ENCODE results near the gene ISY1.
"Not testable (repeated sequence)": the region's sequence is repeated elsewhere in the genome, so short reads cannot be mapped to it uniquely, and the experiment has no call there.

ISY1 gene

GRCh38 chr3:129162729-129163579 is 2.1 kb upstream of the ISY1 start:
- CTCF ChIA-PET = interaction anchor here (0.8 to 3.3 kb wide), 16 partner anchors 8 to 192 kb away, joined by 3 to 26 read pairs (median 6); partner anchors contain the start of gene COPG1
- POLR2A ChIA-PET = interaction anchor here (0.5 to 1.7 kb wide), 5 partner anchors 10 to 153 kb away, joined by 3 to 18 read pairs (median 3); partner anchors contain the start of gene COPG1
- DNase-seq (ENCODE audit: low read depth, low spot score) = no peak
- peak overlapping the region; percentile 80; the same call in 1 of the 2 replicates for H3K4me3 ChIP-seq (ENCODE audit: low read depth, low read length)
- no peak for TF ChIP-seq CTCF (IDR thresholded peaks at IDR 0.05; ENCODE audit: insufficient read depth, low read length, missing control alignments)

GRCh38 chr3:129161860-129162271 is 1.0 kb upstream of the ISY1 start:
- H3K4me3 ChIP-seq (ENCODE audit: low read depth, low read length) = peak overlapping the region; percentile 80
- ChIA-PET CTCF (interaction anchor here (0.6 to 3.3 kb wide), 22 partner anchors 9 to 191 kb away, joined by 3 to 26 read pairs (median 4); partner anchors contain the start of gene COPG1), POLR2A (interaction anchor here (0.6 to 1.7 kb wide), 9 partner anchors 8 to 192 kb away, joined by 3 to 18 read pairs (median 5); partner anchors contain the start of genes CNBP and COPG1)
- no peak for TF ChIP-seq CTCF (IDR thresholded peaks at IDR 0.05; ENCODE audit: insufficient read depth, low read length, missing control alignments)
- no peak for DNase-seq (ENCODE audit: low read depth, low spot score)

DNA sequence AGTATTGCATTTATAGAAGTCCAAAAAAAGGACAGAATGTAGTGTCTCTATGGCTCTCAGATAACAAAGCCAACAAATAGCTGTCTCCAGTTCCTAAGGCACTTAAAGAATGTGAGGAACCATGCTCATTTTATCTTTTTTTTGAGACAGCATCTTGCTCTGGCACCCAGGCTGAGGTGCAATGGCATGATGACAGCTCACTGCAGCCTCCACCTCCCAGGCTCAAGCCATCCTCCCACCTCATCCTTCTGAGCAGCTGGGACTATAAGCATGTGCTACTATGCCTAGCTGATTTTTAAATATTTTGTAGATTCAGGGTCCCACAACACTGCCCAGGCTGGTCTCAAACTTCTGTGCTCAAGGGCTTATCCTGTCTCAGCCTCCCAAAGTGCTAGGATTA is 16.1 kb downstream of the ISY1 start:
- POLR2A ChIA-PET = interaction anchor here (0.6 kb wide), 1 partner anchor 101 kb away, joined by 3 read pairs; no protein-coding TSS in a partner anchor

GRCh38 chr3:129141011-129141410 is 19.9 kb downstream of the ISY1 start:
- POLR2A ChIA-PET; H3K4me3 ChIP-seq (ENCODE audit: low read depth, low read length); DNase-seq (ENCODE audit: low read depth, low spot score): not testable (repeated sequence)
- CTCF ChIA-PET = interaction anchor here (0.9 to 1.6 kb wide), 3 partner anchors 13 to 171 kb away, joined by 3 to 6 read pairs (median 4); no protein-coding TSS in a partner anchor

More for the DNA sequence above, 16.1 kb downstream of the ISY1 start:
- CTCF ChIA-PET = interaction anchor here (0.7 to 1.9 kb wide), 7 partner anchors 12 to 175 kb away, joined by 3 to 7 read pairs (median 4); no protein-coding TSS in a partner anchor
- no peak for TF ChIP-seq CTCF (IDR thresholded peaks at IDR 0.05; ENCODE audit: insufficient read depth, low read length, missing control alignments)
- no peak for DNase-seq (ENCODE audit: low read depth, low spot score)
- H3K4me3 ChIP-seq (ENCODE audit: low read depth, low read length) = no peak overlapping the region

DNA sequence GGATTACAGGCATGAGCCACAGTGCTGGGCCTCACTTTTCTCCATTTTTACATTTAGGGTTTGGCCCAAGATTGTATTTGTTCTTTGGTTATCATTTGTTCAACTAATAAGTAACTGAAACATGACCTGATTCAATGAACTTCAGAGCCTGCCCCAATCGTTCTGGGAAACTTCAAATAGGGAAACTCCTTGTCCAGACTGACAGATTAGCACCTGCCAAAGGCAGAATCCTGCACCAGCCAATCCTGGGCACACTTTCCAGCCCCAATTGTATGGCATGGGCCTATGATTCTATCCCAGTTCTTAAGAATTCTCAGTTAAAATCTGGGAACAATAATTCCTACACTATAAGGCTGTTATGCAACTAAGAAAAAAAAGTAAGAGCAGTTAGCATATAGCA is 21.0 kb downstream of the ISY1 start:
- POLR2A ChIA-PET = no interaction called here
- CTCF ChIA-PET = interaction anchor here (0.9 to 1.6 kb wide), 3 partner anchors 12 to 170 kb away, joined by 4 to 6 read pairs (median 4); partner anchors contain the start of gene RAB43
- no peak overlapping the region for H3K4me3 ChIP-seq (ENCODE audit: low read depth, low read length)
- no peak for TF ChIP-seq CTCF (IDR thresholded peaks at IDR 0.05; ENCODE audit: insufficient read depth, low read length, missing control alignments)
- no peak for DNase-seq (ENCODE audit: low read depth, low spot score)

DNA sequence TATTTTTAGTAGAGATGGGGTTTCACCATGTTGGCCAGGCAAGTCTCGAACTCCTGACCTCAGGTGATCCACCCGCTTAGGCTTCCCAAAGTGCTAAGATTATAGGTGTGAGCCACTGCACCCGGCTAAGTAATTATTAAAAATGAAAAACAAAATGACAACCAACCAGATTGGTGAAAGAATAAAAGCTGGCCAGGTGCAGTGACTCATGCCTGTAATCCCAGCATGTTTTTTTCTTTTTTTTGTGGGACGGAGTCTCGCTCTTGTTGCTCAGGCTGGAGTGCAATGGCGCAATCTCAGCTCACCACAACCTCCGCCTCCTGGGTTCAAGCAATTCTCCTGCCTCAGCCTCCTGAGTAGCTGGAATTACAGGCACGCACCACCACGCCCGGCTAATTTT is 24.6 kb downstream of the ISY1 start:
- not testable (repeated sequence) for H3K4me3 ChIP-seq (ENCODE audit: low read depth, low read length); DNase-seq (ENCODE audit: low read depth, low spot score)
- ChIA-PET CTCF (interaction anchor here (1.0 to 1.4 kb wide), 3 partner anchors 13 to 26 kb away, joined by 3 read pairs; no protein-coding TSS in a partner anchor), POLR2A (interaction anchor here (0.6 to 0.8 kb wide), 2 partner anchors 15 to 106 kb away, joined by 3 read pairs; no protein-coding TSS in a partner anchor)
